ENCODE results near the gene LRP4. TPM values are rescaled to one million over a fixed set of nuclear protein-coding genes. Genes with fewer than 3 reads are reported as not detected.

Gene LRP4
- total RNA-seq, 2 experiments from 2014 or later = 0.36 to 0.45 TPM

DNA sequence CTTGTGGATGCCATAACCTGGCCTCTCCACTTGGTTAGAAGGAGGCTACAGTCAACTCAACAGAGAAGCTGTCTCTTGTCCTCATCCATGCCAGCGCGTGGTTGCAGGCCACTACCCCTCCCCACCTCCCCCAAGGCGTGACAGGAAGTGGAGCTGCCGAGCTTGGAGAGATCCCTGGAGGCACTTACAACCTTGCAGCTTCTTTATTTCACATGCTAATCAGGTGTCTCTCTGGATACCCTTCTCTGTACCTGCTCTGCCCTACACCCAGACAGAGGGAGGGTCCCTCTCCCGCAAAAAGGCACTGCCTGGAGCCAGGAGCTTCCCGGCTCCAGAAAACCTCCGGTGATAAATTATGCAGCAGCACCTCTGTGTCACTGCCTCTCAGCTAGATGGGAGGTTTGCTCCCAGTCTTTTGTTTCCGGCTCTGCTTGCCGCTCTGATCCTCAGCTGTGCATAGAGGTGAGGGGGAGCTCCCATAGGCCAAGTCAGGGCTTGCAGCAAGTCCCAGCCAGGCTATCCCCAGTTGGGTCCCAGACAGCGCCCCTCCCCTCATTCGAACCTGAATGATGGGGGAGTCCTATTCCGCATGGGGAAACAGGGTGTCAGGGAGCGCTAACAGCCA lies 5.7 kb downstream of the LRP4 start:
- H3K9me3 Mint-ChIP-seq = no peaks in the 10 kb centered on the region
- DNase-seq (no peak), ATAC-seq (no peak)
- POLR2A ChIA-PET = interaction anchor here (0.8 to 1.3 kb wide), 2 partner anchors 12 to 234 kb away, joined by 3 read pairs; no protein-coding TSS in a partner anchor
- peaks cover 41% of the 10 kb centered on the region for H3K27me3 Mint-ChIP-seq
- intact Hi-C loops (cut with micrococcal nuclease) = no loop called here
- H3K4me1 Mint-ChIP-seq (ENCODE audit: low read depth) = peaks cover 10% of the 10 kb centered on the region
- no peak overlapping the region for H3K4me3 Mint-ChIP-seq
- CTCF ChIA-PET = interaction anchor here (1.4 kb wide), 2 partner anchors 16 to 240 kb away, joined by 3 to 6 read pairs; no protein-coding TSS in a partner anchor
- TF ChIP-seq, protein P1, sequence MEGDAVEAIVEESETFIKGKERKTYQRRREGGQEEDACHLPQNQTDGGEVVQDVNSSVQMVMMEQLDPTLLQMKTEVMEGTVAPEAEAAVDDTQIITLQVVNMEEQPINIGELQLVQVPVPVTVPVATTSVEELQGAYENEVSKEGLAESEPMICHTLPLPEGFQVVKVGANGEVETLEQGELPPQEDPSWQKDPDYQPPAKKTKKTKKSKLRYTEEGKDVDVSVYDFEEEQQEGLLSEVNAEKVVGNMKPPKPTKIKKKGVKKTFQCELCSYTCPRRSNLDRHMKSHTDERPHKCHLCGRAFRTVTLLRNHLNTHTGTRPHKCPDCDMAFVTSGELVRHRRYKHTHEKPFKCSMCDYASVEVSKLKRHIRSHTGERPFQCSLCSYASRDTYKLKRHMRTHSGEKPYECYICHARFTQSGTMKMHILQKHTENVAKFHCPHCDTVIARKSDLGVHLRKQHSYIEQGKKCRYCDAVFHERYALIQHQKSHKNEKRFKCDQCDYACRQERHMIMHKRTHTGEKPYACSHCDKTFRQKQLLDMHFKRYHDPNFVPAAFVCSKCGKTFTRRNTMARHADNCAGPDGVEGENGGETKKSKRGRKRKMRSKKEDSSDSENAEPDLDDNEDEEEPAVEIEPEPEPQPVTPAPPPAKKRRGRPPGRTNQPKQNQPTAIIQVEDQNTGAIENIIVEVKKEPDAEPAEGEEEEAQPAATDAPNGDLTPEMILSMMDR (IDR thresholded peaks at IDR 0.05) = no peak
- no peaks in the 10 kb centered on the region for H3K36me3 Mint-ChIP-seq (ENCODE audit: low read depth)
- H3K27ac Mint-ChIP-seq = no peak overlapping the region

DNA sequence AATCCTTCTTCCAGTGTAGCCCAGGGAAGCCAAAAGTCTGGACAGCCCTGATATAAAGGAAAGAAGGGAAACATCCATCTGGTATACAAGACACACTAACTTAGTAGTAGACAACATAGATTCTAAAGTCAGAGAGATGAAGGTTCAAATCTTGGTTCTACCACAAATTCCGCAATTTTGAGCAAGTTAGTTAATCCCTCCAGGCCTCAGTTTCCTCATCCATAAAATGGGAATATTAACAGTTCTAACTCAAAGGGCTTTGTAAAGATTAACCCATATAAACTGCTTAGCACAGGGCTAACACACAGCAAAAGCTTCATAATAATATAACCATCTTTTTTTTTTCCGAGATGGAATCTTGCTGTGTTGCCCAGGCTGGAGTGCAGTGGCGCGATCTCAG lies 10.7 kb downstream of the LRP4 start:
- intact Hi-C loops (cut with micrococcal nuclease) = no loop called here
- ATAC-seq (no peak), DNase-seq (no peak)
- Mint-ChIP-seq H3K27ac (no peak overlapping the region), H3K9me3 (no peaks in the 10 kb centered on the region), H3K36me3 (ENCODE audit: low read depth) (no peaks in the 10 kb centered on the region), H3K4me1 (ENCODE audit: low read depth) (no peaks in the 10 kb centered on the region), H3K27me3 (peaks cover 8% of the 10 kb centered on the region), H3K4me3 (no peak overlapping the region)
- TF ChIP-seq, protein P1 (IDR thresholded peaks at IDR 0.05) = no peak
- CTCF ChIA-PET = interaction anchor here (1.4 to 3.9 kb wide), 3 partner anchors 12 to 247 kb away, joined by 3 to 16 read pairs (median 4); no protein-coding TSS in a partner anchor
- POLR2A ChIA-PET = no interaction called here

DNA sequence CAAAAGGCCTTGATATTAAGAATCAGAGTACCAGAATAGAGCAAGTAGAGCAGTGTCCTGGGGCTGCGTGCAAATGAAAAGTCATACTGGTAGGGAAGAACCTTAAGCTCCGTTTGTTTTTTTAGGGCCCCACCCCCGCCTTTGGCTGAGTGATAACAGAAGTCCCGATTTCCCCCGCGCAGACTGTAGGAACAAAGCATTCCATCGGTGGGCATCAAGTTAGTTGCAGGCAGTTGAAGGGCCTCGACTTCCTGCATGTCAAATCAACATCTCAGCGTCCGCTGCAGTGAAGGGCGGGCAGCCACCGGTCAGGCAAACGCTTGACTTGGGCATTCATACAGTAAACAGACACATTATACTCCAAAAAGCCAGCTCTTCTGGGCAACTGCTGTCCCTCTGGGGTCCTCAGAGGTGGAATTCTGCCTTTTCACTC lies 11.7 kb downstream of the LRP4 start:
- Mint-ChIP-seq H3K27ac (no peak overlapping the region), H3K27me3 (peaks cover 8% of the 10 kb centered on the region), H3K9me3 (no peaks in the 10 kb centered on the region), H3K36me3 (ENCODE audit: low read depth) (no peaks in the 10 kb centered on the region), H3K4me1 (ENCODE audit: low read depth) (no peaks in the 10 kb centered on the region), H3K4me3 (no peak overlapping the region)
- DNase-seq (no peak), ATAC-seq (no peak)
- CTCF ChIA-PET = interaction anchor here (0.7 to 3.9 kb wide), 3 partner anchors 81 to 248 kb away, joined by 3 to 16 read pairs (median 3); no protein-coding TSS in a partner anchor
- POLR2A ChIA-PET = no interaction called here
- TF ChIP-seq, protein P1 (IDR thresholded peaks at IDR 0.05) = no peak
- intact Hi-C loops (cut with micrococcal nuclease) = no loop called here

DNA sequence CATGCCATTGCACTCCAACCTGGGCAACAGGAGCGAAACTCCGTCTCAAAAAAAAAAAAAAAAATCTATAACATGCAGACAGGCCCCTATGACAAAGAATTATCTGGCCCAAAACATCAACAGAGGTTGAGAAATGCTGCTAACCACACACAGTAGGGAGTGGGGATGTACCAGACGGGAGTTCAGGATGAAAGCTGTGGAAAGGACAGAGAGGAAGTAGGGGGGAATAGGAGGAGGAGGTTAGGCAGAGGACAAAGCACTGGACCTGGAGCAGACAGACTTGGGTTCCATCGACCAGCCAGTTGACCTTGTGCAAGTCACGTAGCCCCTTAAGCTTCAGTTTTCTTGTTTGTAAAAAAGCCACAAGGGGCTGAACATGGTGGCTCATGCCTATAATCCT lies 12.5 kb downstream of the LRP4 start:
- H3K4me3 Mint-ChIP-seq = no peak overlapping the region
- intact Hi-C loops (cut with micrococcal nuclease) = no loop called here
- CTCF ChIA-PET = interaction anchor here (3.9 kb wide), 1 partner anchor 247 kb away, joined by 16 read pairs; no protein-coding TSS in a partner anchor
- POLR2A ChIA-PET = no interaction called here
- TF ChIP-seq, protein P1 (IDR thresholded peaks at IDR 0.05) = no peak
- DNase-seq (no peak), ATAC-seq (no peak)
- peaks cover 4% of the 10 kb centered on the region for H3K27me3 Mint-ChIP-seq
- no peak overlapping the region for H3K27ac Mint-ChIP-seq
- H3K9me3 Mint-ChIP-seq = no peaks in the 10 kb centered on the region
- no peaks in the 10 kb centered on the region for H3K36me3 Mint-ChIP-seq (ENCODE audit: low read depth)
- H3K4me1 Mint-ChIP-seq (ENCODE audit: low read depth) = no peaks in the 10 kb centered on the region

DNA sequence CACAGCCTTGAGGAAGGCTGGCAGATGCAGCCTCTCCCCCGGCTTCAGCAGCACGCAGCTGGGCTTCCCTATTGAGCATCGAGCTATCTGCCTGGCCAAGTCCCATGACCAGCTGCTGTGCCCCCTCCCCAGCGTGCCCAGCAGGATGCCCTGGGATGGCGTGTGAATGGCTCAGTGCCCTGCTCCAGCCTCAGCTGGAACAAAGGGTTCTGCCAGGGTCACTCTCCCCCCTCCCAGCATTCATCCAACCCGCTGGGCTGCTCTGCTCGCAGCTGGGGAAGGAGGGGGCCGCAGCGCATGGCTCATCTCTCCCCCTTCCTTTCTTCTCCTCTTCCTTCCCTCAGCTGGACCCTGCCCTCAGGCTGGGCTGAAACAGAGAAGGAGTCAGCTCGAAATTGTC lies 14.5 kb downstream of the LRP4 start:
- Mint-ChIP-seq H3K27me3 (no peaks in the 10 kb centered on the region), H3K9me3 (no peaks in the 10 kb centered on the region), H3K4me3 (no peak overlapping the region), H3K36me3 (ENCODE audit: low read depth) (no peaks in the 10 kb centered on the region), H3K27ac (no peak overlapping the region), H3K4me1 (ENCODE audit: low read depth) (no peaks in the 10 kb centered on the region)
- ChIA-PET POLR2A (interaction anchor here (1.1 kb wide), 1 partner anchor 13 kb away, joined by 3 read pairs; no protein-coding TSS in a partner anchor), CTCF (interaction anchor here (2.9 kb wide), 1 partner anchor 249 kb away, joined by 8 read pairs; no protein-coding TSS in a partner anchor)
- ATAC-seq (no peak), DNase-seq (no peak)
- TF ChIP-seq, protein P1 (IDR thresholded peaks at IDR 0.05) = no peak
- intact Hi-C loops (cut with micrococcal nuclease) = no loop called here
